ENCODE data around the gene FBXL20. TPM values are rescaled to one million over a fixed set of nuclear protein-coding genes. Genes with fewer than 3 reads are reported as not detected.

Gene FBXL20
- total and polyA plus RNA-seq, 9 of the 15 experiments (the other 6 are each of a cell fraction or from before 2014, with no cell fraction given), result 1.8 to 15.1 (median 5.6) TPM

GRCh38 chr17:39261286-39261685 is 140.1 kb downstream of the FBXL20 start (continued):
- TF ChIP-seq ILF3 (IDR thresholded peaks at IDR 0.05; ENCODE audit: borderline replicate concordance) (no peak), YY1 (IDR thresholded peaks at IDR 0.05; ENCODE audit: borderline replicate concordance in 1 of 3, control insufficient read depth in 1 of 3, extremely low read depth in 1 of 3, insufficient read depth in 3 of 3, insufficient read length in 1 of 3, insufficient replicate concordance in 2 of 3, low read depth in 1 of 3, low read length in 2 of 3) (peak in 1 of 3 experiments; percentile 51), PBX2 (CRISPR knock-in tag; IDR thresholded peaks at IDR 0.05; ENCODE audit: low read depth) (no peak), PBX2 (tag; conservative IDR thresholded peaks at IDR 0.05; ENCODE audit: low read depth) (0 out of 2 replicates have a peak, but pooled peaks have one; percentile 10), ZNF316 (IDR thresholded peaks at IDR 0.05) (peak; percentile 59), TFE3 (CRISPR knock-in tag; IDR thresholded peaks at IDR 0.05) (no peak), CTCF (IDR thresholded peaks at IDR 0.05 in 2 of 3, conservative IDR thresholded peaks at IDR 0.05 in 1 of 3; ENCODE audit: insufficient read depth in 2 of 3, low read depth in 1 of 3, low read length in 3 of 3) (peak; percentile 69 to 85 (median 77)), REST (IDR thresholded peaks at IDR 0.05; ENCODE audit: borderline replicate concordance) (no peak; the same call in 1 of the 2 replicates), REST (CRISPR knock-in tag; IDR thresholded peaks at IDR 0.05; ENCODE audit: low read depth) (no peak), CBX3 (IDR thresholded peaks at IDR 0.05; ENCODE audit: borderline replicate concordance in 1 of 2, low read length in 2 of 2) (0 out of 3 replicates have a peak, but pooled peaks of 1 of the 2 experiments have one; percentile 38), GTF2B (IDR thresholded peaks at IDR 0.05; ENCODE audit: extremely low read depth, insufficient read length) (no peak)
